K562 (cell line): ENCODE results near the gene GRB2. TPM values are rescaled to one million over a fixed set of nuclear protein-coding genes. Genes with fewer than 3 reads are reported as not detected.

Experiments used
- ATAC-seq: fragments of 200-7000 bp; cut with Tn5 transposase; 3 replicates; pipeline ENCODE4 v1.9.1; 2020; ENCODE audit warnings: moderate library complexity
- BruUV-seq: library from RNA; stranded (reverse); fragments of 400-500 nt; replicated peaks from 2 replicates; lab custom pipeline; 2021; lab: Mats Ljungman, UMichigan
- CTCF ChIA-PET: fragments of 300-600 bp; formaldehyde crosslinking; extraction: SDS; loops from one replicate; lab custom pipeline; 2021; ENCODE audit warnings: low intra/inter-chr PET ratio; lab: Yijun Ruan, JAX
- POLR2A ChIA-PET: fragments of 300-600, 350-650 bp; sonication (Branson Sonifier 250); formaldehyde crosslinking; extraction: SDS; loops from one replicate; lab custom pipeline; 2021; ENCODE audit warnings: antibody characterized with exemption, inconsistent platforms; lab: Yijun Ruan, JAX
- DNase-seq, 4 experiments: peaks; one replicate each; pipeline versions ENCODE4 v3.0.0 to v3.0.0-alpha.2; 2011 to 2018; ENCODE audit warnings: low spot score in 3 of 4, mixed read lengths in 3 of 4; ENCODE audit errors: extremely low read depth in 1 of 4
- FAIRE-seq: peaks from 2 replicates; lab custom pipeline; 2011; peaks lifted over from hg19 to GRCh38; lab: Jason Lieb, UNC
- H2AFZ ChIP-seq: 2 replicates; pipeline ENCODE4 v1.6.0; 2011; ENCODE audit warnings: low read depth, low read length, control low read depth, inconsistent platforms
- H3K27ac ChIP-seq: fragments of 200-600 bp; 3 replicates; pipeline ENCODE4 v1.8.0; 2011; ENCODE audit warnings: low read depth, mild to moderate bottlenecking, control low read depth, inconsistent platforms, low read length, moderate library complexity, mixed read lengths; ENCODE audit errors: extremely low read depth
- H3K27me3 ChIP-seq, 2 experiments: fragments of 300-600 bp in 1 of 2; 2 replicates in 1 of 2; 3 replicates in 1 of 2; pipeline versions ENCODE4 v1.6.0 to v1.8.0; 2011; ENCODE audit warnings: inconsistent platforms in 2 of 2, low read length in 2 of 2, mild to moderate bottlenecking in 1 of 2, mixed read lengths in 1 of 2, moderate library complexity in 1 of 2; ENCODE audit not compliant: control insufficient read depth in 2 of 2, insufficient read depth in 2 of 2
- H3K36me3 ChIP-seq: fragments of 300-600 bp; 3 replicates; pipeline ENCODE4 v1.8.0; 2011; ENCODE audit warnings: mild to moderate bottlenecking, low read length, inconsistent platforms; ENCODE audit not compliant: control insufficient read depth, insufficient read depth
- H3K4me1 ChIP-seq, 2 experiments: fragments of 200-600 bp in 1 of 2; replicated peaks in 1 of 2; 2 replicates in 1 of 2; 3 replicates in 1 of 2; pipeline versions ENCODE4 v1.5.1 to v1.8.0; 2011; ENCODE audit warnings: inconsistent platforms in 2 of 2, low read length in 2 of 2, mild to moderate bottlenecking in 1 of 2, mixed read lengths in 1 of 2, moderate library complexity in 1 of 2; ENCODE audit not compliant: control insufficient read depth in 2 of 2, insufficient read depth in 2 of 2
- H3K4me2 ChIP-seq: 2 replicates; pipeline ENCODE4 v1.6.1; 2011; ENCODE audit warnings: low read length, control low read depth, inconsistent platforms, mixed read lengths; ENCODE audit not compliant: insufficient read depth
- H3K4me3 ChIP-seq: fragments of 200-600 bp; sonication (generic), shearing (Covaris generic); 2 replicates; pipeline ENCODE4 v1.5.1; 2016; ENCODE audit warnings: control low read depth, inconsistent platforms
- H3K79me2 ChIP-seq: fragments of 200-600 bp; 3 replicates; pipeline ENCODE4 v1.8.0; 2011; ENCODE audit warnings: low read length, inconsistent platforms; ENCODE audit not compliant: control insufficient read depth, insufficient read depth
- H3K9ac ChIP-seq, 2 experiments: 2 replicates each; pipeline versions ENCODE4 v1.6.0 to v1.6.1; 2011; ENCODE audit warnings: low read depth in 2 of 2, low read length in 2 of 2, control low read depth in 1 of 2, inconsistent platforms in 1 of 2, mild to moderate bottlenecking in 1 of 2, mixed read lengths in 1 of 2; ENCODE audit not compliant: insufficient read depth in 1 of 2
- H3K9me1 ChIP-seq: one replicate; pipeline ENCODE4 v1.6.0; 2011; ENCODE audit warnings: inconsistent platforms, mild to moderate bottlenecking, low read length, moderate library complexity; ENCODE audit not compliant: control insufficient read depth, insufficient read depth
- H3K9me3 ChIP-seq: replicated peaks from 2 replicates; pipeline ENCODE4 v1.5.1; 2011; ENCODE audit warnings: low read depth, low read length, inconsistent platforms; ENCODE audit not compliant: control insufficient read depth, insufficient read depth
- H4K20me1 ChIP-seq: replicated peaks from 2 replicates; pipeline ENCODE4 v1.6.1; 2011; ENCODE audit warnings: low read length, inconsistent platforms, mixed read lengths; ENCODE audit not compliant: control insufficient read depth, insufficient read depth
- FOS ChIP-seq: IDR thresholded peaks from 3 replicates; pipeline ENCODE4 v1.6.1; 2011; ENCODE audit not compliant: insufficient read length; ENCODE audit errors: extremely low read depth
- HDAC3 ChIP-seq: fragments of 450-650 bp; IDR thresholded peaks from 2 replicates; pipeline ENCODE4 v1.6.1; 2018; ENCODE audit warnings: borderline replicate concordance, mild to moderate bottlenecking, moderate library complexity; ENCODE audit not compliant: partially characterized antibody
- KLF6 ChIP-seq: fragments of 250-450 bp; sonication (Bioruptor Pico); IDR thresholded peaks from 2 replicates; pipeline ENCODE4 v1.4.0; 2020; ENCODE audit warnings: mild to moderate bottlenecking, moderate library complexity, borderline replicate concordance
- LARP7 ChIP-seq: fragments of 450-650 bp; IDR thresholded peaks from 2 replicates; pipeline ENCODE4 v1.6.1; 2016
- MAFF ChIP-seq: IDR thresholded peaks from 2 replicates; pipeline ENCODE4 v1.6.1; 2012; ENCODE audit warnings: low read length, improper control_type of control experiment
- MYBL2 ChIP-seq, 2 experiments: fragments of 450-650 bp in 1 of 2; sonication (generic) in 1 of 2; formaldehyde crosslinking in 1 of 2; IDR thresholded peaks; 2 replicates each; pipeline versions ENCODE4 v1.6.1 to v1.8.1; 2017 to 2022; ENCODE audit warnings: borderline replicate concordance in 1 of 2, inconsistent platforms in 1 of 2, low read depth in 1 of 2, mild to moderate bottlenecking in 1 of 2, missing genetic modification reagents in 1 of 2, moderate library complexity in 1 of 2
- NCOA2 ChIP-seq, 2 experiments: fragments of 450-650 bp; IDR thresholded peaks; 2 replicates each; pipeline ENCODE4 v1.6.1; 2018; ENCODE audit warnings: mild to moderate bottlenecking in 2 of 2, moderate library complexity in 1 of 2; ENCODE audit not compliant: partially characterized antibody in 2 of 2
- NR4A1 ChIP-seq, 2 experiments: fragments of 250-450 bp in 1 of 2; fragments of 450-650 bp in 1 of 2; sonication (Bioruptor Pico) in 1 of 2; IDR thresholded peaks; 2 replicates each; pipeline versions ENCODE4 v1.4.0 to v1.6.1; 2016 to 2020; ENCODE audit warnings: mild to moderate bottlenecking in 2 of 2, missing compliant biosample characterization in 1 of 2, missing genetic modification characterization in 1 of 2, moderate library complexity in 1 of 2
- RBM15 ChIP-seq: fragments of 200-400 bp; formaldehyde crosslinking; IDR thresholded peaks from 2 replicates; pipeline ENCODE4 v1.6.1; 2018; ENCODE audit warnings: mild to moderate bottlenecking, low read length, moderate library complexity; ENCODE audit not compliant: insufficient read depth
- TRIM28 ChIP-seq: fragments of 450-650 bp; IDR thresholded peaks from 2 replicates; pipeline ENCODE4 v1.6.1; 2017
- ZNF143 ChIP-seq: sonication (generic); formaldehyde crosslinking; IDR thresholded peaks from 2 replicates; pipeline ENCODE4 v1.9.0; 2022; ENCODE audit warnings: mild to moderate bottlenecking, missing genetic modification reagents
- ZNF75A ChIP-seq: fragments of 450-650 bp; formaldehyde crosslinking; IDR thresholded peaks from 2 replicates; pipeline ENCODE4 v1.4.0; 2020; ENCODE audit warnings: mild to moderate bottlenecking
- WGBS: fragments of 100-300 bp; shearing (Covaris generic); methylation state at CpG from one replicate; pipeline ENCODE4 v1.1.6; 2016; ENCODE audit warnings: low coverage, mixed read lengths; ENCODE audit not compliant: insufficient coverage; ENCODE audit errors: missing lambda C conversion rate; 5-methylcytosine and 5-hydroxymethylcytosine counted together
- in situ Hi-C: fragments of 300-500 bp; cut with MboI; formaldehyde crosslinking; loops from 4 replicates; pipeline ENCODE4 v1.15.0; 2018; ENCODE audit warnings: inconsistent platforms, mixed read lengths
- intact Hi-C: fragments of 100-400 bp; cut with micrococcal nuclease; formaldehyde crosslinking; loops from 2 replicates; pipeline ENCODE4 v1.14.2; 2022
- polyA plus RNA-seq, 8 experiments: library from polyadenylated mRNA; depleted of rRNA in 4 of 8; stranded (reverse) in 5 of 8; unstranded in 3 of 8; fragments of >200 nt; fragmentation: Nextera tagmentation in 2 of 8; fragmentation: Illumina TruSeq in 1 of 8; extraction: Ambion mirVana in 2 of 8; extraction: Trizol in 1 of 8; gene quantifications; 2 replicates each; pipeline versions ENCODE4 v1.2.1 to v1.2.3, GENCODE V29; 2011 to 2014; ENCODE audit warnings: inconsistent platforms in 1 of 8, missing spikeins in 1 of 8
- total RNA-seq, 7 experiments: library from RNA; depleted of rRNA in 6 of 7; stranded (reverse); fragments of >200 nt in 6 of 7; fragmentation: Illumina TruSeq in 2 of 7; extraction: Trizol in 2 of 7; gene quantifications; 2 replicates each; pipeline versions ENCODE4 v1.2.1 to v1.2.3, GENCODE V29; 2011 to 2021; ENCODE audit warnings: low replicate concordance in 1 of 7
- TF ChIP-seq, protein P1 (sequence below), 2 experiments: fragments of 450-650 bp; IDR thresholded peaks; 2 replicates each; pipeline ENCODE4 v1.6.1; 2018; ENCODE audit warnings: mild to moderate bottlenecking in 2 of 2, low read depth in 1 of 2; ENCODE audit not compliant: partially characterized antibody in 2 of 2
- TF ChIP-seq, protein P2 (sequence below): fragments of 250-450 bp; sonication (Bioruptor Pico); IDR thresholded peaks from 2 replicates; pipeline ENCODE4 v1.8.0; 2022; ENCODE audit warnings: moderate library complexity, mild to moderate bottlenecking, inconsistent platforms

The GRB2 gene
- total and polyA plus RNA-seq, 9 of the 15 experiments (the other 6 are each of a cell fraction or from before 2014, with no cell fraction given): 57.2 to 136 (median 84.8) TPM

GRCh38 chr17:75313941-75314551 is 91.4 kb downstream of the GRB2 start:
- ATAC-seq (no peak), FAIRE-seq (no peak), DNase-seq (no peak)
- Histone ChIP-seq H3K79me2 (no peaks in the 10 kb centered on the region), H3K9ac (no peak overlapping the region), H3K4me3 (no peak overlapping the region), H4K20me1 (no peaks in the 10 kb centered on the region), H2AFZ (no peak overlapping the region), H3K9me1 (no peaks in the 10 kb centered on the region), H3K36me3 (peaks cover 20% of the 10 kb centered on the region; the same call in 2 of the 3 replicates), H3K9me3 (no peaks in the 10 kb centered on the region), H3K4me2 (no peak overlapping the region), H3K4me1 (peaks cover 0 to 19% of the 10 kb centered on the region in 2 experiments; a peak in 4 of 5 replicates), H3K27me3 (no peaks in the 10 kb centered on the region), H3K27ac (no peak overlapping the region)
- CTCF ChIA-PET: interaction anchor here (0.6 kb wide), 1 partner anchor 43 kb away, joined by 3 read pairs; the partner anchor contains the start of gene MIF4GD
- intact Hi-C loops: no loop called here
- 69% methylated on average over 12 of the region's 14 CpGs for WGBS
- no TSS peak for BruUV-seq
- in situ Hi-C loops: loop anchor here (5.0 kb wide), 1 partner anchor 98 kb away; no protein-coding TSS in a partner anchor
- POLR2A ChIA-PET: interaction anchor here (0.6 to 1.2 kb wide), 3 partner anchors 12 to 205 kb away, joined by 3 to 4 read pairs (median 3); no protein-coding TSS in a partner anchor
- no peak for TF ChIP-seq LARP7
- TF ChIP-seq NCOA2 (IDR thresholded peaks at IDR 0.05; ENCODE audit: partially characterized antibody in 2 of 2): no peak
- TF ChIP-seq, protein P1, sequence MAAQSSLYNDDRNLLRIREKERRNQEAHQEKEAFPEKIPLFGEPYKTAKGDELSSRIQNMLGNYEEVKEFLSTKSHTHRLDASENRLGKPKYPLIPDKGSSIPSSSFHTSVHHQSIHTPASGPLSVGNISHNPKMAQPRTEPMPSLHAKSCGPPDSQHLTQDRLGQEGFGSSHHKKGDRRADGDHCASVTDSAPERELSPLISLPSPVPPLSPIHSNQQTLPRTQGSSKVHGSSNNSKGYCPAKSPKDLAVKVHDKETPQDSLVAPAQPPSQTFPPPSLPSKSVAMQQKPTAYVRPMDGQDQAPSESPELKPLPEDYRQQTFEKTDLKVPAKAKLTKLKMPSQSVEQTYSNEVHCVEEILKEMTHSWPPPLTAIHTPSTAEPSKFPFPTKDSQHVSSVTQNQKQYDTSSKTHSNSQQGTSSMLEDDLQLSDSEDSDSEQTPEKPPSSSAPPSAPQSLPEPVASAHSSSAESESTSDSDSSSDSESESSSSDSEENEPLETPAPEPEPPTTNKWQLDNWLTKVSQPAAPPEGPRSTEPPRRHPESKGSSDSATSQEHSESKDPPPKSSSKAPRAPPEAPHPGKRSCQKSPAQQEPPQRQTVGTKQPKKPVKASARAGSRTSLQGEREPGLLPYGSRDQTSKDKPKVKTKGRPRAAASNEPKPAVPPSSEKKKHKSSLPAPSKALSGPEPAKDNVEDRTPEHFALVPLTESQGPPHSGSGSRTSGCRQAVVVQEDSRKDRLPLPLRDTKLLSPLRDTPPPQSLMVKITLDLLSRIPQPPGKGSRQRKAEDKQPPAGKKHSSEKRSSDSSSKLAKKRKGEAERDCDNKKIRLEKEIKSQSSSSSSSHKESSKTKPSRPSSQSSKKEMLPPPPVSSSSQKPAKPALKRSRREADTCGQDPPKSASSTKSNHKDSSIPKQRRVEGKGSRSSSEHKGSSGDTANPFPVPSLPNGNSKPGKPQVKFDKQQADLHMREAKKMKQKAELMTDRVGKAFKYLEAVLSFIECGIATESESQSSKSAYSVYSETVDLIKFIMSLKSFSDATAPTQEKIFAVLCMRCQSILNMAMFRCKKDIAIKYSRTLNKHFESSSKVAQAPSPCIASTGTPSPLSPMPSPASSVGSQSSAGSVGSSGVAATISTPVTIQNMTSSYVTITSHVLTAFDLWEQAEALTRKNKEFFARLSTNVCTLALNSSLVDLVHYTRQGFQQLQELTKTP (IDR thresholded peaks at IDR 0.05; ENCODE audit: low read depth in 1 of 2, partially characterized antibody in 2 of 2): no peak
- TF ChIP-seq FOS: no peak
- no peak for TF ChIP-seq MAFF
- TF ChIP-seq KLF6 (CRISPR knock-in tag): no peak
- TF ChIP-seq TRIM28: no peak
- TF ChIP-seq, protein P2, sequence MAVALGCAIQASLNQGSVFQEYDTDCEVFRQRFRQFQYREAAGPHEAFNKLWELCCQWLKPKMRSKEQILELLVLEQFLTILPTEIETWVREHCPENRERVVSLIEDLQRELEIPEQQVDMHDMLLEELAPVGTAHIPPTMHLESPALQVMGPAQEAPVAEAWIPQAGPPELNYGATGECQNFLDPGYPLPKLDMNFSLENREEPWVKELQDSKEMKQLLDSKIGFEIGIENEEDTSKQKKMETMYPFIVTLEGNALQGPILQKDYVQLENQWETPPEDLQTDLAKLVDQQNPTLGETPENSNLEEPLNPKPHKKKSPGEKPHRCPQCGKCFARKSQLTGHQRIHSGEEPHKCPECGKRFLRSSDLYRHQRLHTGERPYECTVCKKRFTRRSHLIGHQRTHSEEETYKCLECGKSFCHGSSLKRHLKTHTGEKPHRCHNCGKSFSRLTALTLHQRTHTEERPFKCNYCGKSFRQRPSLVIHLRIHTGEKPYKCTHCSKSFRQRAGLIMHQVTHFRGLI: no peak
- TF ChIP-seq MYBL2 (IDR thresholded peaks at IDR 0.05; ENCODE audit: low read depth): no peak
- no peak for TF ChIP-seq MYBL2 (CRISPR knock-in tag; IDR thresholded peaks at IDR 0.05; ENCODE audit: borderline replicate concordance)
- no peak for TF ChIP-seq RBM15
- TF ChIP-seq ZNF75A (CRISPR knock-in tag): no peak
- no peak for TF ChIP-seq HDAC3
- no peak for TF ChIP-seq ZNF143
- no peak for TF ChIP-seq NR4A1 (CRISPR knock-in tag; IDR thresholded peaks at IDR 0.05)
- no peak for TF ChIP-seq NR4A1 (tag; IDR thresholded peaks at IDR 0.05)
